Right lobe of liver (tissue), 6 donors: Measurements from ENCODE around the gene HRK. TPM values are rescaled to one million over a fixed set of nuclear protein-coding genes. Genes with fewer than 3 reads are reported as not detected.

Source experiments
- ATAC-seq, 4 donors: fragments of 200-7000 bp; cut with Tn5 transposase; one replicate each; pipeline ENCODE4 v1.9.1; 2020; ENCODE audit warnings: mild to moderate bottlenecking in 4 of 4, moderate library complexity in 4 of 4
- DNase-seq, 3 donors: peaks; one replicate each; pipeline ENCODE4 v3.0.0-alpha.2; 2020
- H3K27ac ChIP-seq, 3 donors: fragments of 200-600 bp; one replicate each; pipeline ENCODE4 v1.8.0; 2022
- H3K27me3 ChIP-seq, 2 donors: fragments of 200-600 bp; one replicate each; pipeline ENCODE4 v1.8.0; 2022
- H3K36me3 ChIP-seq, 4 donors: fragments of 200-600 bp; sonication (generic) in 1 of 4; one replicate each; pipeline versions ENCODE4 v1.5.1 to v1.8.0; 2017 to 2022; ENCODE audit warnings: control low read depth in 1 of 4
- H3K4me1 ChIP-seq, 4 donors: fragments of 200-600 bp; sonication (generic) in 1 of 4; one replicate each; pipeline versions ENCODE4 v1.5.1 to v1.8.0; 2017 to 2022; ENCODE audit warnings: control low read depth in 1 of 4
- H3K4me3 ChIP-seq, 3 donors: fragments of 200-600 bp; one replicate each; pipeline ENCODE4 v1.8.0; 2022
- H3K9me3 ChIP-seq, 4 donors: fragments of 200-600 bp; sonication (generic) in 1 of 4; one replicate each; pipeline versions ENCODE4 v1.5.1 to v1.8.0; 2017 to 2022; ENCODE audit warnings: control low read depth in 1 of 4
- POLR2A ChIP-seq: fragments of 450-650 bp; IDR thresholded peaks from one replicate; pipeline ENCODE4 v1.6.1; 2017; ENCODE audit warnings: antibody characterized with exemption, mild to moderate bottlenecking
- WGBS: methylation state at CpG from one replicate; pipeline ENCODE4 v1.1.6; 2018; ENCODE audit warnings: low coverage, low lambda C conversion rate; ENCODE audit not compliant: insufficient coverage; ENCODE audit errors: missing lambda C conversion rate; 5-methylcytosine and 5-hydroxymethylcytosine counted together
- intact Hi-C, 2 donors: fragments of 100-400 bp; cut with DNase I; formaldehyde crosslinking; loops; one replicate each; pipeline versions ENCODE4 v1.11.2 to v1.14.1; 2022
- total RNA-seq, 6 experiments: library from RNA; depleted of rRNA in 2 of 6; stranded (reverse); fragments of >200 nt in 2 of 6; fragmentation: NEBNext Ultra II Directional in 3 of 6; extraction: Animal tissue kit (Norgen Biotek cat#: 25700) in 3 of 6; gene quantifications; one replicate each; pipeline versions ENCODE4 v1.1.0 to v1.2.4, GENCODE V29; 2016 to 2023
- TF ChIP-seq, protein P1 (sequence below), 4 donors: fragments of 200-600 bp in 3 of 4; fragments of 450-650 bp in 1 of 4; IDR thresholded peaks; one replicate each; pipeline versions ENCODE4 v1.5.1 to v1.8.0; 2016 to 2022; ENCODE audit warnings: antibody characterized with exemption in 4 of 4, mild to moderate bottlenecking in 2 of 4
- donor health status: DM: no; HTN: yes; CAD: no.
- donor health status: DM: no; HTN: no; CAD: no.
- donor health status: DM: no; HTN: no; CAD: no.
- donor health status: DM: no; HTN: yes; CAD: no.
- donor health status: DM: no; HTN: yes; CAD: no.

The HRK gene
- total RNA-seq, 6 experiments from 2014 or later = not detected

GRCh38 chr12:116890330-116890729 is 9.1 kb upstream of the HRK start:
- no peak overlapping the region for H3K4me3 ChIP-seq
- intact Hi-C loops = no loop called here
- 85% methylated on average over 2 of the region's 2 CpGs for WGBS
- TF ChIP-seq POLR2A = no peak
- TF ChIP-seq, protein P1, sequence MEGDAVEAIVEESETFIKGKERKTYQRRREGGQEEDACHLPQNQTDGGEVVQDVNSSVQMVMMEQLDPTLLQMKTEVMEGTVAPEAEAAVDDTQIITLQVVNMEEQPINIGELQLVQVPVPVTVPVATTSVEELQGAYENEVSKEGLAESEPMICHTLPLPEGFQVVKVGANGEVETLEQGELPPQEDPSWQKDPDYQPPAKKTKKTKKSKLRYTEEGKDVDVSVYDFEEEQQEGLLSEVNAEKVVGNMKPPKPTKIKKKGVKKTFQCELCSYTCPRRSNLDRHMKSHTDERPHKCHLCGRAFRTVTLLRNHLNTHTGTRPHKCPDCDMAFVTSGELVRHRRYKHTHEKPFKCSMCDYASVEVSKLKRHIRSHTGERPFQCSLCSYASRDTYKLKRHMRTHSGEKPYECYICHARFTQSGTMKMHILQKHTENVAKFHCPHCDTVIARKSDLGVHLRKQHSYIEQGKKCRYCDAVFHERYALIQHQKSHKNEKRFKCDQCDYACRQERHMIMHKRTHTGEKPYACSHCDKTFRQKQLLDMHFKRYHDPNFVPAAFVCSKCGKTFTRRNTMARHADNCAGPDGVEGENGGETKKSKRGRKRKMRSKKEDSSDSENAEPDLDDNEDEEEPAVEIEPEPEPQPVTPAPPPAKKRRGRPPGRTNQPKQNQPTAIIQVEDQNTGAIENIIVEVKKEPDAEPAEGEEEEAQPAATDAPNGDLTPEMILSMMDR (IDR thresholded peaks at IDR 0.05) = no peak
- DNase-seq (no peak), ATAC-seq (no peak)
- H3K27me3 ChIP-seq = no peaks in the 10 kb centered on the region
- H3K27ac ChIP-seq = no peak overlapping the region
- H3K36me3 ChIP-seq = no peaks in the 10 kb centered on the region
- H3K4me1 ChIP-seq = no peaks in the 10 kb centered on the region
- no peaks in the 10 kb centered on the region for H3K9me3 ChIP-seq

DNA sequence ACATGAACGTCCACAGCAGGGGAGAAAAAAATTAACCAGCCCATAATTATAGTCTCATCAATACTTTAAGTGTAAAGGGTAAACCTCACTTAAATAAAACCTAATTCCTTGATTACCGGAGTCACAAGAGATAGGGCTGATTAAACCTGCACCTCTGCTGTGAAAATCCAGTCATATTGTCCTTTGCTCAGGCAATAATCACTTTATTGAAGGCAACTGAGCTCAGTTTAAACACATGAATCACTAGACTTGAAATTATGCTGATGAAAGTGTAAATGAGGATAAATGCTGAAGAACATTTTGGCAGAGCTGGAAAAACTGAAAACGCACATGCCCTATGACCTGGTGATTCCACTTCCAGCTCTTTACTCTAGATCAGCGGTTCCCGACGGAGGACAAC is 6.7 kb upstream of the HRK start:
- Histone ChIP-seq H3K27ac (no peak overlapping the region), H3K36me3 (no peaks in the 10 kb centered on the region), H3K4me1 (no peaks in the 10 kb centered on the region), H3K27me3 (no peaks in the 10 kb centered on the region), H3K4me3 (no peak overlapping the region), H3K9me3 (no peaks in the 10 kb centered on the region)
- no peak for DNase-seq
- TF ChIP-seq, protein P1 (IDR thresholded peaks at IDR 0.05) = no peak
- no peak for TF ChIP-seq POLR2A
- intact Hi-C loops = no loop called here
- ATAC-seq = no peak
- 53% methylated on average over 6 of the region's 6 CpGs for WGBS

DNA sequence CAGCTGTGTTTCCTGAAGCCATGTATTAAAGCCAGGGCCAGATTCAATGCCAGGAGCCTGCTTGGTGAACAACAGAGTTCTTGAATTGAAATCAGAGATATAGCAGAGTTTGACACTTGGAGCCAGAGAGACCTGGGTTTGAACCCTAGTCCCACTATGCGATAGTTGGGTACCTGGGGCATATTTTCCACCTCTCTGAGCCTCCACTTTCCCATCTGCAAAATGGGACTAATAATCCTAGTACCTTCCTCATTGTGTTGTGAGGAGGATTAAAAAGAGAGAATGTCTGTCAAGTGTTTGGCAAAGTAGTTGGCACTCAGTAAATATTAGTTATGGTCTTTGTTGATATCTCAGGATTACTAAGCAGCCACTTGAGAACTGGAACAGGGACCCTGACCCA is 6.0 kb upstream of the HRK start:
- Histone ChIP-seq H3K9me3 (no peaks in the 10 kb centered on the region), H3K27ac (no peak overlapping the region), H3K4me1 (no peaks in the 10 kb centered on the region), H3K27me3 (no peaks in the 10 kb centered on the region), H3K36me3 (no peaks in the 10 kb centered on the region), H3K4me3 (no peak overlapping the region)
- 57% methylated on average over 1 of the region's 1 CpG for WGBS
- no peak for DNase-seq
- TF ChIP-seq, protein P1 (IDR thresholded peaks at IDR 0.05) = no peak
- no peak for TF ChIP-seq POLR2A
- intact Hi-C loops = no loop called here
- ATAC-seq = no peak

- ATAC-seq (no peak), DNase-seq (no peak)
- H3K27ac ChIP-seq = no peak overlapping the region
- no peak overlapping the region for H3K4me3 ChIP-seq
- H3K36me3 ChIP-seq = no peaks in the 10 kb centered on the region
- peaks cover 0 to 8% (median 0%) of the 10 kb centered on the region in 4 donors for H3K4me1 ChIP-seq
- H3K27me3 ChIP-seq = peaks cover 0 to 6% of the 10 kb centered on the region in 2 donors
- H3K9me3 ChIP-seq = no peaks in the 10 kb centered on the region
- TF ChIP-seq, protein P1 (IDR thresholded peaks at IDR 0.05) = no peak
- TF ChIP-seq POLR2A = no peak
- intact Hi-C loops = no loop called here
- WGBS = 33% methylated on average over 1 of the region's 2 CpGs
Observed at GRCh38 chr12:116885491-116885890, 4.2 kb upstream of the HRK start.

GRCh38 chr12:116884871-116885270 is 3.6 kb upstream of the HRK start:
- 70% methylated on average over 2 of the region's 3 CpGs for WGBS
- no peak for DNase-seq
- Histone ChIP-seq H3K4me1 (peaks cover 0 to 8% (median 0%) of the 10 kb centered on the region in 4 donors), H3K27me3 (peaks cover 0 to 9% of the 10 kb centered on the region in 2 donors), H3K9me3 (no peaks in the 10 kb centered on the region), H3K27ac (no peak overlapping the region), H3K4me3 (no peak overlapping the region), H3K36me3 (no peaks in the 10 kb centered on the region)
- intact Hi-C loops = no loop called here
- TF ChIP-seq POLR2A = no peak
- TF ChIP-seq, protein P1 (IDR thresholded peaks at IDR 0.05) = no peak
- no peak for ATAC-seq
